CD4-positive, alpha-beta T cell treated with Interleukin-6 at 100 ng/mL for 8 hours (primary cell): ENCODE measurements around the gene RNASE4.

Source experiments
- DNase-seq: peaks from one replicate; pipeline ENCODE4 v3.0.0-alpha.2; 2020; ENCODE audit warnings: mixed read lengths, low spot score

Gene RNASE4

DNA sequence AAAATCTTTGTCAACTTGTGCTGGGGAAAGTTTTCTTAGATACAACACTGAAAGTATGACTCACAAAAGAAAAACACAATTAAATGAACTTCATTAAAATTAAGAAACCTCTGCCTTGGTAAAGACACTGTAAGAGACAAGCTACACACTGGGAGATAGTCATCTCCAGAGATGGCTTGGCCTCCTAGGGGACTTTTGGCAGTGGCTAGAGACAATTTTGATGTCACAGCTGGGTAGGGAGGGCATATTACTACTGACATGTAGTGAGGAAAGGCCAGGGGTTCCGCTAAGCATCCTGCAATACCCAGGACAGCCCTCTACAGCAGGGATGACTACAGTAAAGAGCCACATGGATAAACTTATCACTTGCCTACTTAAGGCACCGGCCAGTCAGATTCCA, 8.7 kb upstream of the RNASE4 start:
- DNase-seq: no peak

DNA sequence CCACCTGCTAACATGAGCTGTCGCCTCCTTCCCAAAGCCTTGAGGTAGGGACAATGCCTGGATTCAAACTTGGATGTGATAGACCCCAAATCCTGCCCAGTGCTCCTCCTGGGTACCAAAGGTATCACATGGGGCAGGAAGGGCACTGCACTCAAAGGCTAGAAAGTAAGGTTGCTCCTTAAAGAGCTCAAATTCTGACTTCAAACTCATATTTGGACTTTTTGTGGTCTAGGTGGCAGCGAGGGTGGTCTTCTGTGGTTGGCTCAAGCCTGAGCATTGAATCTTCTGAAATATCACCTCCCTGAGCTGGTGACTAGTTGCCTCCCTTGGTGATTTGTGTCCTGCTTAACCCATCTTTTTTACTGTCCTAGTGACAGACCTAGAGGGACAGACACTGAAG, 8.3 kb upstream of the RNASE4 start:
- DNase-seq: no peak

DNA sequence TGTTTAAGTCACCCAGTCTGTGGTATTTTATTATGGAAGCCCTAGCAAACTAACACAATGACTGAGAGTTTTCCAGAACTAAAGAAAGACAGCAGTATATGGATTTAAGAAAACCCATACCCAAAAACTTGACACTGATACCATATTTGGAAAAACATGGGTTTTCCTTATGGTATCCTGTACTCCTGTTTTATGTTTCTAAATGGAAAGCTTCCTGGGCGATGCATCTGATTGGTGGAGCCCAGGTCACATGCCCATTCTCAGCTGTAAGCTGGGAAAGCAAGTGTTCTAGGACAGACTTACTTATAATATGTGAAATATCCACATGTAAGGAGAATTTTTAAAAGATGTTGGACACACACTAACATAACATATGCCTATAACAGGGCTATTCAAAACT, 4.5 kb upstream of the RNASE4 start:
- DNase-seq: no peak

DNA sequence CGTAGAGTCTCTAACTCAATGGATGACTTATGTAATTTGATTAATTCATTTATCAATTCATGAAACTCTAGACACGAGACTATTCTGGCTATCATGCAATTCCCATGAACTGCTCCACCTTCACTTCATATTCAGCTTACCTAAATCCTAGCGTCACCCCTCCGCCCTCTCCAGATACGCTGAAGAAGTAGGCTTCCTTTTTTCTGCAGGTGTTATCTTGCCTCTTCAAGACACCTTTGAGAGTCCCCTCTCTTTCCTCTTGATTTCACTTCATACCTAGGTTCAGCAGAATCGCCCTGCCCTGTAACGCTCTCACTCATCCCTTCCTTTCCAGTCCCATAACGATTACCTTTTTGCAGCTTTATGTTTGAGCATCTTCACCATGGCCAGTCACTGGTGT, 4.0 kb upstream of the RNASE4 start:
- DNase-seq: no peak

- DNase-seq: no peak
Measured at GRCh38 chr14:20680843-20681347, 3.5 kb upstream of the RNASE4 start.

DNA sequence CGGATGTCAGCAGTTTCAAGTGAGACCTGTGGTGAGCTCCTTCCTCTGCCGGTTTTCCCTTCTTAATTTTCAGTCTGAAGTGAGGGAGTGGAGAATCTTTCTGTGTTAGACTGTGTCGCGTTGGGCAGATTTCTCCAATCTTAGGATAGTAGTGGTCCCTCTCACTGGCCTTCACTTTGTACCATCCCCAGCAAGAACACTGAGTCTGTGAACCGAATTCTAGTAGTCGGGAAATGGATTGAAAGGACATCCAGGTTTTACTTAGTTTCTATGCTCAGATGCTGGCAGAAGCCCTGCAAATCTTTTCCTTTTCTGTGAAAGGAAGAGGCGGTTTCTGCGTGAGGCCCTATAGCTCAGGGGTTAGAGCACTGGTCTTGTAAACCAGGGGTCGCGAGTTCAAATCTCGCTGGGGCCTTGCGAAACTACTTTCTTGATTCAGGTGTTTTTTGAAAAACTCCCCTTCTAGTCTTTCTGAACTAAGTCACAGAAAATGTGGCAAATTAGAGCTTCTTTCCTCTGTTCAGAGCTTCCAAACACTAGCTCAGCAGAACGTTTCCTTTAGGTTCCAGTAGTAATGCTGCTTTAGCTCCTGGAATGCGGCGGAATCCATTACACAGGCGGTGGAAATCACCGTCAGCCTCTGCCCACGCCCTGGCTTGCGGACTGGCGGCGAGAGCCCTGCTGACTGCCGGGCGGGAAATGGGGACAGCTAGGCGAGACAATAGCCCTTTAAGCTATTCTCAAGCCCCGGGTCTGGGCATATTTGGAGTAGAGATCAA, 2.8 kb upstream of the RNASE4 start:
- DNase-seq: peak; percentile 85

- DNase-seq: no peak
Measured at GRCh38 chr14:20682127-20682434, 2.3 kb upstream of the RNASE4 start.

GRCh38 chr14:20682435-20683124, 1.8 kb upstream of the RNASE4 start:
- DNase-seq: peak; percentile 81

DNA sequence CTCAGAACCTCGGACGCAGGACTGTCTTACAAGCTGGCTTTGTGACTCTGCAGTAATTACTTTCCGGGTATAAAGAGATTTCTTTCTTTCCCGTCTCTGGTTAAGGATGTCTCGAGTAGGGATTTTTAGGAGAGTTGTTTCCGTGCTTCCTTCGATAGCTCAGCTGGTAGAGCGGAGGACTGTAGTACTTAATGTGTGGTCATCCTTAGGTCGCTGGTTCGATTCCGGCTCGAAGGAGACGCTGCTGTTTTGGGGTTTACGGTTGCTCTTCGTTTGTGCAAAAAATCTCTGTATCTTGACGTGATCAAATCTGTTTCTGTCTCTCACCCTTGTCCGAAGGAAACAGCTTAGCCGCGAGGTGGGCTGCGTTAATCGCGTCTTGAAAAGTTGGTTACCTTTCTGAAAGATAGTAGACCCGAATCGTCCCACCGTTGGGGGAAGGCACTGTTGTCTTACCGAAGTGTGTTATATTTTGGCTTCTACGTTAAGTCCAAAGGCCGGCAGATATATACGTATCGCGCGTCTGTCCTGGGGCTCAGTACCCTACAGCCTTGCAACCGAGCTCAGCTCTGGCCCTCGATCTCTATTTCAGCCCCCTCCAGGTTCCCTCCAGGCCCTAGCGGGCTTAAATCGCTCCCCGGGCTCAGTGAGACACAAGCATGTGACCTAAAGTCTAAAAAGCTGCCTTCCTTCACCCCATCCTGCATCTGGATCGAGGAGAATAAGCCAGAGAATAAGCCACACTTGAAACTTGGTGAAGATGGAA, 1.1 kb upstream of the RNASE4 start:
- DNase-seq: peak; percentile 78

- no peak for DNase-seq
Measured at GRCh38 chr14:20684662-20685456, 499 bp downstream of the RNASE4 start.

DNA sequence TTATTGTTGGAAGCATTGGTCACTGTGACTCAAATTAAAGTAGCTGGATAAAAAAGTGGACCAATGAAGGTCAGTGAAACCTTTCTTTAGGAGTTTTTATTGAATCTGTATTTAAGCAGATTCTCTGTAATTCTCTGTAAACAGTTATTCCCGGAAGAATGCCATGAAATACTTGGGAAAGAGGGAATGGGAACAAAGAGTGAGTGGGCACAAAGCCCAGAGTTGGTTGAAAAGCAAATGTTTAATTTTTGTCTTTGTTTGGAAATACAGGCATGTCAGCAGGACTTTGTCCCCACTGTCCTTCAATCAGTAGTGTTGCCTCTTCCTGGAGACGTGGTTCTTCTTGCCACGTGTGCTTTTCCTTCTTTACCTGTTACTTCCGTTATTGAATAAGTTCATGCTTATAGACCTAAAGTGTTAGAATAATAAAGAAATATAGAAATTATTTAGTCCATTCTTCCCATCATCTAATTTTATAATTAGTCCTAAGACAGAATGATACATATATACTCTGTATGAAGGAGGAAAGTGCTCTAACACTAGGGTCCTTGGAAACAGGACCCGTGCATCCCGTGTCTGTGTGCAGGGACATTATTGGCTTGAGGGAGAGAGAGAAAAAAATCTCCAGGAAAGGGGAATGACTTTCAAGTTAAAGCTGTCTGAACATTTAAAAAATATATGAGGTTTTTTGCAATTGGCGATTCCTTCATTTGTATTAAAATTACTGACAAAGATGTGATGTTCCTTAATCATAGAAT, 2.2 kb downstream of the RNASE4 start:
- DNase-seq: no peak

GRCh38 chr14:20687362-20688166, 3.2 kb downstream of the RNASE4 start:
- DNase-seq: no peak

DNA sequence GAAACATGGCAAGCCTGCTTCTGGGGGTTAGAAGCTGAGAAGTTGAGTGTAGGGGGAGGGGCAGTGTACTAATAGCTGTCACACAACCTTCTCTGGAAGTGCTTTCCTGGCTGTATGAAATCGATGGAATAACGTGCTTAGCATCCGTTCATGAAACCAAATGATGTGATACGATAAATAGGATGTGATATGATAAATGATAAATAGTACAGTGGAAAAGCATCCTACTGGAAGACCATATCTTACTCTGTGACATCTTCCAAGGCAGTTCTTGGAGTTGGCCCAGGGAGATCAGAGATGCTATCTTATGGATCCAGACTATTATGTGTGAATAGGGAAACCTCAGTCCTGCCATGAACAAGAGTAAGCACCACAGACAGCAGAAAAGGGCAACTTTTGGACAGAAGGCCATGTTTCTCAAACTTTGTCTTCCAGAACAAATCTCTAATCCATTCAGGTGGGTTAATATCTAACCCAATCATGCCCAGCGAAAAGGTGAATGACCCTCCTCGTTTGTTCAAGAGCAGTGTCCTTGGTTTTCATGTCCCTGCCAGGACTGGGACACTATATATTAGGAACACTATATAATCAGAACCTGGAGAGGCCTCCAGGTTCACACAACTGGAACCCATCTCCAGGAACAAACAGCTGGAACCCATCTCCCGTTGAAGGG, 3.9 kb downstream of the RNASE4 start, which contains the start of gene ANG:
TSS of gene ANG (plus strand) at position 598 of the 673 bp plus-strand sequence. CDS start 4,801 bp downstream, outside the sequence.
- no peak for DNase-seq

GRCh38 chr14:20690848-20691640, 6.7 kb downstream of the RNASE4 start:
- DNase-seq: peak; percentile 63

DNA sequence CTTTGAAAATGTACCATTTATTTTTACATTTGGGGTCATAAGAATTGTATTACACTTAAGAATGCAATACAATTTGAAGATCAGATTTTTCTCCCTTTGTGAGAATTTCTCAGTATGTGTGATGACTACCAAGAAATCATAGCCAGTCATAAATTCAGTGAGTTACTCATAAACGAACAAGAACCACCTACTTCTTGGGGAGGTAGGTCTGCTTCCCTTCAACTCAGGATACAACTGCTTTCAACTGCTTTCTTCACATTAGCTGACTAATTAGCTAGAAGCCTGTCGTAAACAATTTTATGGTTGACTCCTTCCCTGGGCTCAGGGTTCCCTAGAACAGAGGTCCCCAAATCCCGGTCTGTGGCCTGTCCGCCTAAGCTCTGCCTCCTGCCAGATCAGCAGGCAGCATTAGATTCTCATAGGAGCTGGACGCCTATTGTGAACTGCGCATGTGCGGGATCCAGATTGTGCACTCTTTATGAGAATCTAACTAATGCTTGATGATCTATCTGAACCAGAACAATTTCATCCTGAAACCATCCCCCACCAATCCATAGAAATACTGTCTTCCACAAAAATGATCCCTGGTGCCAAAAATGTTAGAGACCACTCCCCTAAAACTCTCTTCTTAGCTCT, 7.9 kb downstream of the RNASE4 start:
- DNase-seq: no peak

DNA sequence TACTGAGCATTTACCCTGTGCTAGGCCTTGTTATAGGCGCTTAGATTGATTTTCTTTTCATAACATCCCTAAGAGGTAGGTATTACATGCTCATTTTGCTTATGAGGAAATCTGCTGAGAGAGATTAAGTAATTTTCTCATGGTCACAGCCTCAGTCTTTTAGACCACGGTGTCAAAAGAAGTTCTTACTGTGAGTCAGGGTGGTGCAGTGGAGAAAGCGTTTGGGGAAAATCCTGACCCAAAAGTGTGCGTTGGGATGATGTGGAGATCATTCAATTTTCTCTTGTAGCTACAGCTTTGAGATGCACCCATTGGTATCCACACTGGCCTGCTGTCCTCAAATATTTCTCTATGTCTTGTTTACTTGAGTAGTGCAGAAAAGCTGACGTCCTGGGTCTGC, 12.4 kb downstream of the RNASE4 start:
- DNase-seq: no peak

DNA sequence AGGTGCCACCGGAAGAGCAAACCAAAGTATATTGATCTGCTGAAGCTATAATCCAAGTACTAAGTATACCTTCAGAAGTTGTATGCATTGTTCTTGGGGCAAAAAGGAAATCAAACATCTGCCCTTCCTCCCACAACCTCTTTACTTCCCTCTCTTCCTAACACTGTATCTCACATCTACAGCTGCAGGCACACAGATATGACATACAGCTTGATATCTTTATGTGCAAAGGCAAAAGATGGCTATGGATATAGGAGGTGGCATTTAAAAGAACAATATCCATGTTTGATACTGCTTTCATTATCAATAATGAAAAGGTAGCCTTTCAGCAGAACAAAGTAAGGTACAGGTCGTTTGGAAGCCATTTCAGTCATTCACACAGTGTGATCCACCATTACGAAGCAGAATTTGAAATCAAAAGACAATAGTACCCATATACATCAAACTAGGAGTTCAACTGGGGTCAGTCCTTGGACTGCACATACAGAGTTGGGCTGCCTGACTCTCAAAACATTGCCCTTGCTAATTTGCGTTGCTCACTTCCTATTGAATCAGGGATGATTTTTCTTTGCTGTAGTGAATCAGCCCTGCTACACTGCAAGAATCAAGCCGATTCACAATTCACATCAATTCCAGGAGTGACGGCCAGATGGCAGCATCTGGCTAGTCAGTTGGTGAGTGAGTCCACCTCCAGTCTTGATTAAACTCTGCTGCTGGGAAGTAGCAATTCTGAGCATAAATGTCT, 13.1 kb downstream of the RNASE4 start:
- DNase-seq: peak; percentile 62

DNA sequence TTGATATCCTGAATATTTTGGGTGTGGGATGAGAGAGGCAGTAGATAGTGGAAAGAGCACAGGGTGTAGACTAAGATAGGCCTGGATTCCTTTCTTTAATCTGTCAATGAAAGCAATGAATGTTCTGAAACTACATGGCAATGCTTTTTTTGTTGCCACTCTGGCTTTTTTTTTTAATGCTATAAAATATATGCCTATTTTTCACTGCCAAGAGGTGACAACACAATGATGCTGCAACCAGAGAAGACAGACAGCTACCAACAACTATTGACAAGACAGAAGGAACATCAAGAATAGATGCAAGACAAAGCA, 13.6 kb downstream of the RNASE4 start:
- no peak for DNase-seq
